Lower lobe of right lung (tissue), 2 donors: ENCODE data around the gene HDDC2. TPM values are rescaled to one million over a fixed set of nuclear protein-coding genes. Genes with fewer than 3 reads are reported as not detected.

Experiments used
- ATAC-seq, 2 donors: fragments of 200-7000 bp; cut with Tn5 transposase; one replicate each; pipeline ENCODE4 v1.9.1; 2020 to 2022; ENCODE audit warnings: mild to moderate bottlenecking in 2 of 2, moderate library complexity in 2 of 2
- DNase-seq: peaks from one replicate; pipeline ENCODE4 v3.0.0-alpha.2; 2020
- H3K27ac ChIP-seq: fragments of 200-600 bp; one replicate; pipeline ENCODE4 v1.8.0; 2022
- H3K27me3 ChIP-seq: fragments of 200-600 bp; one replicate; pipeline ENCODE4 v1.8.0; 2022; ENCODE audit warnings: low read depth
- H3K36me3 ChIP-seq: fragments of 200-600 bp; one replicate; pipeline ENCODE4 v1.8.0; 2022; ENCODE audit warnings: mild to moderate bottlenecking
- H3K4me1 ChIP-seq: fragments of 200-600 bp; one replicate; pipeline ENCODE4 v1.8.0; 2022
- H3K4me3 ChIP-seq: fragments of 200-600 bp; one replicate; pipeline ENCODE4 v1.8.0; 2022; ENCODE audit warnings: mild to moderate bottlenecking
- H3K9me3 ChIP-seq: fragments of 200-600 bp; one replicate; pipeline ENCODE4 v1.8.0; 2022
- CTCF ChIP-seq: fragments of 200-600 bp; IDR thresholded peaks from one replicate; pipeline ENCODE4 v1.8.0; 2022; ENCODE audit warnings: antibody characterized with exemption, mild to moderate bottlenecking
- intact Hi-C: fragments of 100-400 bp; cut with DNase I; formaldehyde crosslinking; loops from one replicate; pipeline ENCODE4 v1.11.0; 2022
- long read RNA-seq: library from polyadenylated mRNA; unstranded; transcript quantifications from one replicate; pipeline ENCODE4 v2.0.0, GENCODE V29; 2021
- total RNA-seq: library from RNA; stranded (reverse); fragmentation: NEBNext Ultra II Directional; extraction: Animal tissue kit (Norgen Biotek cat#: 25700); gene quantifications from one replicate; pipeline ENCODE4 v1.2.1, GENCODE V29; 2021
- donor health status: DM: no; HTN: yes; CAD: no; lungs with severe emphysema.

The HDDC2 gene
- 55.4 TPM for total RNA-seq
- long read RNA-seq, transcript HDDC2-201 (5 exons, 1,350 nt): major isoform, 26 of 84 reads
- long read RNA-seq, transcript HDDC2-202 (6 exons, 918 nt): major isoform, 26 of 84 reads
- long read RNA-seq, partial matches to known transcripts: 9 of 84 reads
- long read RNA-seq, other reads (novel, unspliced or antisense): 20 of 84 reads

GRCh38 chr6:125301435-125302391 lies at the start of gene HDDC2:
HDDC2 (minus strand) TSS chr6:125301967; CDS start chr6:125301932, 35 bp downstream.
- H3K27me3 ChIP-seq: no peaks in the 10 kb centered on the region
- no peak for TF ChIP-seq CTCF
- peak; percentile 85 for DNase-seq
- H3K4me1 ChIP-seq: peaks cover 28% of the 10 kb centered on the region
- ATAC-seq: peak; percentile 95 to 96
- H3K9me3 ChIP-seq: no peaks in the 10 kb centered on the region
- peak within 1 kb of the TSS; percentile 92 for H3K27ac ChIP-seq
- peaks cover 27% of the 10 kb centered on the region for H3K36me3 ChIP-seq
- intact Hi-C loops: no loop called here
- peak within 1 kb of the TSS; percentile 74 for H3K4me3 ChIP-seq

- Histone ChIP-seq H3K27ac (peak overlapping the region; percentile 19), H3K9me3 (no peaks in the 10 kb centered on the region), H3K36me3 (no peaks in the 10 kb centered on the region), H3K4me1 (peaks cover 13% of the 10 kb centered on the region), H3K4me3 (no peak overlapping the region), H3K27me3 (no peaks in the 10 kb centered on the region)
- DNase-seq (no peak), ATAC-seq (no peak)
- TF ChIP-seq CTCF: no peak
- intact Hi-C loops: no loop called here
These were observed 45.3 kb upstream of the HDDC2 start for GRCh38 chr6:125346926-125347563.

- intact Hi-C loops: no loop called here
- no peak for DNase-seq
- no peaks in the 10 kb centered on the region for H3K9me3 ChIP-seq
- no peaks in the 10 kb centered on the region for H3K27me3 ChIP-seq
- no peak overlapping the region for H3K4me3 ChIP-seq
- no peaks in the 10 kb centered on the region for H3K36me3 ChIP-seq
- TF ChIP-seq CTCF: no peak
- peak in 1 of 2 donors; percentile 34 for ATAC-seq
- peaks cover 13% of the 10 kb centered on the region for H3K4me1 ChIP-seq
- peak overlapping the region; percentile 19 for H3K27ac ChIP-seq
These were observed 44.6 kb upstream of the HDDC2 start for GRCh38 chr6:125346201-125346925.

GRCh38 chr6:125341460-125341859 lies 39.7 kb upstream of the HDDC2 start:
- H3K4me1 ChIP-seq: peaks cover 9% of the 10 kb centered on the region
- H3K4me3 ChIP-seq: no peak overlapping the region
- no peaks in the 10 kb centered on the region for H3K36me3 ChIP-seq
- H3K9me3 ChIP-seq: no peaks in the 10 kb centered on the region
- H3K27ac ChIP-seq: no peak overlapping the region
- TF ChIP-seq CTCF: no peak
- ATAC-seq: no peak
- intact Hi-C loops: no loop called here
- H3K27me3 ChIP-seq: no peaks in the 10 kb centered on the region
- DNase-seq: no peak

- TF ChIP-seq CTCF: no peak
- DNase-seq (no peak), ATAC-seq (no peak)
- intact Hi-C loops: no loop called here
- H3K36me3 ChIP-seq: no peaks in the 10 kb centered on the region
- peaks cover 4% of the 10 kb centered on the region for H3K4me1 ChIP-seq
- no peak overlapping the region for H3K27ac ChIP-seq
- H3K4me3 ChIP-seq: no peak overlapping the region
- no peaks in the 10 kb centered on the region for H3K27me3 ChIP-seq
- H3K9me3 ChIP-seq: no peaks in the 10 kb centered on the region
These were observed 39.2 kb upstream of the HDDC2 start for GRCh38 chr6:125340991-125341390.
